ENCODE results near the gene FBXO36.

FBXO36 gene

GRCh38 chr2:230050136-230050535 lies 127.8 kb downstream of the FBXO36 start:
- no peak for DNase-seq (ENCODE audit: low spot score)

GRCh38 chr2:230052299-230052698 lies 130.0 kb downstream of the FBXO36 start:
- no peak for DNase-seq (ENCODE audit: low spot score)

GRCh38 chr2:230053753-230054478 lies 131.6 kb downstream of the FBXO36 start:
- no peak for DNase-seq (ENCODE audit: low spot score)

- no peak for DNase-seq (ENCODE audit: low spot score)
Measured at GRCh38 chr2:230060672-230061293, 138.5 kb downstream of the FBXO36 start.

Data from germinal center (tissue), 1 donor.